GM21515 (cell line): ENCODE results near the gene COL5A2.

Experiments
- ATAC-seq: cut with Tn5 transposase; IDR thresholded peaks from one replicate; pipeline ENCODE4 v1.9.1; 2021; ENCODE audit not compliant: unreplicated experiment

The COL5A2 gene

GRCh38 chr2:189104934-189105333 is 74.6 kb downstream of the COL5A2 start:
- ATAC-seq, result no peak

- no peak for ATAC-seq
Measured at GRCh38 chr2:189102735-189103134, 76.8 kb downstream of the COL5A2 start.

- ATAC-seq, result no peak
Measured at GRCh38 chr2:189097934-189098333, 81.6 kb downstream of the COL5A2 start.

GRCh38 chr2:189096769-189097447 is 82.7 kb downstream of the COL5A2 start:
- ATAC-seq, result no peak

- ATAC-seq, result no peak
Measured at GRCh38 chr2:189095101-189095500, 84.5 kb downstream of the COL5A2 start.

- no peak for ATAC-seq
Measured at GRCh38 chr2:189092936-189093335, 86.6 kb downstream of the COL5A2 start.

- no peak for ATAC-seq
Measured at GRCh38 chr2:189091253-189091652, 88.3 kb downstream of the COL5A2 start.

- no peak for ATAC-seq
Measured at GRCh38 chr2:189088591-189089205, 90.9 kb downstream of the COL5A2 start.

GRCh38 chr2:189086710-189087109 is 92.9 kb downstream of the COL5A2 start:
- no peak for ATAC-seq

GRCh38 chr2:189086250-189086649 is 93.3 kb downstream of the COL5A2 start:
- no peak for ATAC-seq

- ATAC-seq, result no peak
Measured at GRCh38 chr2:189083606-189084005, 96.0 kb downstream of the COL5A2 start.

GRCh38 chr2:189083106-189083505 is 96.5 kb downstream of the COL5A2 start:
- no peak for ATAC-seq

- ATAC-seq, result no peak
Measured at GRCh38 chr2:189082376-189082975, 97.1 kb downstream of the COL5A2 start.

GRCh38 chr2:189076572-189076971 is 103.0 kb downstream of the COL5A2 start:
- no peak for ATAC-seq

- ATAC-seq, result no peak
Measured at GRCh38 chr2:189076120-189076519, 103.4 kb downstream of the COL5A2 start.

GRCh38 chr2:189074506-189074905 is 105.1 kb downstream of the COL5A2 start:
- no peak for ATAC-seq

- ATAC-seq, result no peak
Measured at GRCh38 chr2:189072036-189072435, 107.5 kb downstream of the COL5A2 start.

GRCh38 chr2:189069855-189070619 is 109.5 kb downstream of the COL5A2 start:
- ATAC-seq, result no peak

GRCh38 chr2:189066037-189066436 is 113.5 kb downstream of the COL5A2 start:
- ATAC-seq, result no peak

GRCh38 chr2:189060096-189060642 is 119.4 kb downstream of the COL5A2 start:
- ATAC-seq, result no peak

- no peak for ATAC-seq
Measured at GRCh38 chr2:189057316-189057715, 122.2 kb downstream of the COL5A2 start.
